ENCODE measurements around the gene KRI1. TPM values are rescaled to one million over a fixed set of nuclear protein-coding genes. Genes with fewer than 3 reads are reported as not detected.

KRI1 gene
- total RNA-seq, 1 experiment from 2014 or later = 57.4 TPM

- no peak overlapping the region for H3K14ac ChIP-seq (ENCODE audit: insufficient read depth, low read length)
- no peak overlapping the region for H3K4me2 ChIP-seq (ENCODE audit: insufficient read depth, insufficient read length, low read length)
- no peak overlapping the region for H2AK5ac ChIP-seq (ENCODE audit: insufficient read length, low read length)
- no peak overlapping the region for H2BK120ac ChIP-seq (ENCODE audit: low read depth, low read length, poor library complexity, severe bottlenecking)
- H4K5ac ChIP-seq (ENCODE audit: insufficient read length, low read depth, low read length) = no peak overlapping the region
- no CpG with 5 or more reads among the region's 11 CpGs for WGBS (ENCODE audit: extremely low coverage, insufficient read length, low lambda C conversion rate)
- H3K9me3 ChIP-seq (ENCODE audit: control insufficient read depth, low read depth, low read length) = no peaks in the 10 kb centered on the region
- no peak overlapping the region for H3K4ac ChIP-seq (ENCODE audit: low read depth, low read length)
- no peak overlapping the region for H2BK20ac ChIP-seq (ENCODE audit: low read depth, low read length, poor library complexity, severe bottlenecking)
- no peak overlapping the region for H3K18ac ChIP-seq (ENCODE audit: insufficient read length, low read depth, low read length)
- H4K91ac ChIP-seq (ENCODE audit: insufficient read length, low read depth, low read length) = no peak overlapping the region
- no peaks in the 10 kb centered on the region for H3K4me1 Mint-ChIP-seq
- TF ChIP-seq, protein P1, sequence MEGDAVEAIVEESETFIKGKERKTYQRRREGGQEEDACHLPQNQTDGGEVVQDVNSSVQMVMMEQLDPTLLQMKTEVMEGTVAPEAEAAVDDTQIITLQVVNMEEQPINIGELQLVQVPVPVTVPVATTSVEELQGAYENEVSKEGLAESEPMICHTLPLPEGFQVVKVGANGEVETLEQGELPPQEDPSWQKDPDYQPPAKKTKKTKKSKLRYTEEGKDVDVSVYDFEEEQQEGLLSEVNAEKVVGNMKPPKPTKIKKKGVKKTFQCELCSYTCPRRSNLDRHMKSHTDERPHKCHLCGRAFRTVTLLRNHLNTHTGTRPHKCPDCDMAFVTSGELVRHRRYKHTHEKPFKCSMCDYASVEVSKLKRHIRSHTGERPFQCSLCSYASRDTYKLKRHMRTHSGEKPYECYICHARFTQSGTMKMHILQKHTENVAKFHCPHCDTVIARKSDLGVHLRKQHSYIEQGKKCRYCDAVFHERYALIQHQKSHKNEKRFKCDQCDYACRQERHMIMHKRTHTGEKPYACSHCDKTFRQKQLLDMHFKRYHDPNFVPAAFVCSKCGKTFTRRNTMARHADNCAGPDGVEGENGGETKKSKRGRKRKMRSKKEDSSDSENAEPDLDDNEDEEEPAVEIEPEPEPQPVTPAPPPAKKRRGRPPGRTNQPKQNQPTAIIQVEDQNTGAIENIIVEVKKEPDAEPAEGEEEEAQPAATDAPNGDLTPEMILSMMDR (conservative IDR thresholded peaks at IDR 0.05) = no peak
- no peak overlapping the region for H3T11ph ChIP-seq (ENCODE audit: low read length)
- peaks cover 18% of the 10 kb centered on the region for H3K27me3 Mint-ChIP-seq (ENCODE audit: low read depth)
- H3K23ac ChIP-seq (ENCODE audit: insufficient read length, low read depth, low read length) = no peak overlapping the region
- H4K8ac ChIP-seq (replicated peaks; ENCODE audit: insufficient read length, low read depth, low read length) = no peak overlapping the region
- H3K27me3 ChIP-seq (ENCODE audit: insufficient read depth, low read length) = no peaks in the 10 kb centered on the region
- H3K4me1 ChIP-seq (ENCODE audit: insufficient read depth, low read length) = no peaks in the 10 kb centered on the region
- H2BK12ac ChIP-seq (ENCODE audit: insufficient read length, low read depth, low read length) = no peak overlapping the region
- no peaks in the 10 kb centered on the region for H3K79me1 ChIP-seq (ENCODE audit: insufficient read depth, low read depth, low read length, poor library complexity, severe bottlenecking)
- no peak overlapping the region for H3K27ac ChIP-seq (ENCODE audit: insufficient read length, low read depth, low read length)
- no peak overlapping the region for H2AFZ ChIP-seq (ENCODE audit: low read length)
- H2BK5ac ChIP-seq (ENCODE audit: insufficient read length, low read length) = no peak overlapping the region
- H3K9me3 Mint-ChIP-seq = no peaks in the 10 kb centered on the region
- H3K4me3 Mint-ChIP-seq = no peak overlapping the region
- DNase-seq = no peak
- no peak overlapping the region for H2BK15ac ChIP-seq (ENCODE audit: low read depth, low read length)
- no peak overlapping the region for H3K56ac ChIP-seq (ENCODE audit: insufficient read length, low read depth, low read length)
- H3K79me2 ChIP-seq (ENCODE audit: insufficient read depth, low read length) = no peaks in the 10 kb centered on the region
- H3K9ac ChIP-seq (ENCODE audit: extremely low read depth, insufficient read length, low read length) = no peak overlapping the region
- no peak overlapping the region for H3K27ac Mint-ChIP-seq
- no peaks in the 10 kb centered on the region for H4K20me1 ChIP-seq (ENCODE audit: control insufficient read depth, insufficient read depth, insufficient read length)
- no peaks in the 10 kb centered on the region for H3K23me2 ChIP-seq (ENCODE audit: insufficient read length, low read depth, low read length, poor library complexity, severe bottlenecking)
- H3K36me3 Mint-ChIP-seq (ENCODE audit: insufficient read depth in 1 of 3, low read depth in 3 of 3) = no peaks in the 10 kb centered on the region
Measured at GRCh38 chr19:10537668-10538067, 28.1 kb downstream of the KRI1 start.
